ENCODE results near the gene CCDC178. TPM values are rescaled to one million over a fixed set of nuclear protein-coding genes. Genes with fewer than 3 reads are reported as not detected.

The CCDC178 gene
- total and polyA plus RNA-seq, 2 donors (not counting 3 experiments of a cell fraction or from before 2014, with no cell fraction given), result 0.80 to 1.6 TPM

DNA sequence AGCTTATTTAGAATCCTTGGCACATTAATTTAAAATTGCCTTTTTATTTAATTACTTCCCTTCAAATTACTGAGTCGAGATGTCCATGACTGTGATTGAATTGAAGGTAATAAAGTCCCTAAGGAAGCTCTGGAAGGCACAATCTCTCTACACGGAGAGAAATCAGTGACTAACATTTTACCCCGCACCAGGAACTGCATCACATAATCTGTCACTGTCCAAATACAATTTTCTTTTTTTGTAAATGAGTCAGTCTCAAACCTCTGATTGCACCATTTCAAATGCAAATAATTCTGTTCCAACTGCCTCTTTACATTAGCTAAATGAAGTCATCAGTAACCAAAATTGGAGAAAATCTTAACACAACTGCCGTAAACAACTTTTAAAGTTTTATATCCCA is 311.9 kb downstream of the CCDC178 start:
- H3K9me3 ChIP-seq (replicated peaks; ENCODE audit: control insufficient read depth, insufficient read depth, low read length), result no peaks in the 10 kb centered on the region
- DNase-seq (ENCODE audit: low read depth, low spot score) (peak; percentile 22), FAIRE-seq (peak; percentile 54)
- no peak overlapping the region for H3K9ac ChIP-seq (replicated peaks; ENCODE audit: extremely low read depth, insufficient read depth, low read length)
- no peak overlapping the region for H3K27ac ChIP-seq (ENCODE audit: insufficient read depth, low read depth, low read length)
- H3K4me3 ChIP-seq (replicated peaks in 1 of 3; ENCODE audit: insufficient read depth in 1 of 3, low read depth in 1 of 3, low read length in 3 of 3), result no peak overlapping the region
- H2AFZ ChIP-seq (ENCODE audit: low read depth, low read length), result no peak overlapping the region
- dilution Hi-C loops (cut with MboI; ENCODE audit: extremely low pct_ligation_motif_present, low sequenced_read_pairs), result no loop called here
- ChIA-PET POLR2A (no interaction called here), CTCF (no interaction called here)
- H3K4me2 ChIP-seq (ENCODE audit: insufficient read depth, low read length), result no peak overlapping the region
- no peaks in the 10 kb centered on the region for H4K20me1 ChIP-seq (replicated peaks; ENCODE audit: control insufficient read depth, extremely low read depth, insufficient read depth, low read length)
- no peaks in the 10 kb centered on the region for H3K4me1 ChIP-seq (ENCODE audit: control insufficient read depth, extremely low read depth, insufficient read depth, low read length)
- intact Hi-C loops (cut with micrococcal nuclease), result no loop called here
- H3K79me2 ChIP-seq (ENCODE audit: control insufficient read depth, insufficient read depth, low read length), result no peaks in the 10 kb centered on the region
- TF ChIP-seq EZH2 (IDR thresholded peaks at IDR 0.05; ENCODE audit: borderline replicate concordance, low read depth, low read length, severe bottlenecking) (no peak), FOS (IDR thresholded peaks at IDR 0.05; ENCODE audit: borderline replicate concordance, insufficient read depth, low read length) (no peak), MYC (IDR thresholded peaks at IDR 0.05; ENCODE audit: low read depth, low read length) (no peak), GATA2 (IDR thresholded peaks at IDR 0.05; ENCODE audit: insufficient read depth, insufficient read length, low read depth, low read length) (no peak), POLR2A (IDR thresholded peaks at IDR 0.05; ENCODE audit: low read depth, low read length) (no peak)
- TF ChIP-seq, protein P1, sequence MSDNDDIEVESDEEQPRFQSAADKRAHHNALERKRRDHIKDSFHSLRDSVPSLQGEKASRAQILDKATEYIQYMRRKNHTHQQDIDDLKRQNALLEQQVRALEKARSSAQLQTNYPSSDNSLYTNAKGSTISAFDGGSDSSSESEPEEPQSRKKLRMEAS (IDR thresholded peaks at IDR 0.05; ENCODE audit: insufficient read depth, insufficient read length), result no peak
- TF ChIP-seq, protein P2, sequence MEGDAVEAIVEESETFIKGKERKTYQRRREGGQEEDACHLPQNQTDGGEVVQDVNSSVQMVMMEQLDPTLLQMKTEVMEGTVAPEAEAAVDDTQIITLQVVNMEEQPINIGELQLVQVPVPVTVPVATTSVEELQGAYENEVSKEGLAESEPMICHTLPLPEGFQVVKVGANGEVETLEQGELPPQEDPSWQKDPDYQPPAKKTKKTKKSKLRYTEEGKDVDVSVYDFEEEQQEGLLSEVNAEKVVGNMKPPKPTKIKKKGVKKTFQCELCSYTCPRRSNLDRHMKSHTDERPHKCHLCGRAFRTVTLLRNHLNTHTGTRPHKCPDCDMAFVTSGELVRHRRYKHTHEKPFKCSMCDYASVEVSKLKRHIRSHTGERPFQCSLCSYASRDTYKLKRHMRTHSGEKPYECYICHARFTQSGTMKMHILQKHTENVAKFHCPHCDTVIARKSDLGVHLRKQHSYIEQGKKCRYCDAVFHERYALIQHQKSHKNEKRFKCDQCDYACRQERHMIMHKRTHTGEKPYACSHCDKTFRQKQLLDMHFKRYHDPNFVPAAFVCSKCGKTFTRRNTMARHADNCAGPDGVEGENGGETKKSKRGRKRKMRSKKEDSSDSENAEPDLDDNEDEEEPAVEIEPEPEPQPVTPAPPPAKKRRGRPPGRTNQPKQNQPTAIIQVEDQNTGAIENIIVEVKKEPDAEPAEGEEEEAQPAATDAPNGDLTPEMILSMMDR (IDR thresholded peaks at IDR 0.05; ENCODE audit: extremely low read depth in 1 of 2, insufficient read depth in 1 of 2, low read depth in 1 of 2, low read length in 2 of 2), result no peak
- no peaks in the 10 kb centered on the region for H3K9me1 ChIP-seq (replicated peaks; ENCODE audit: control insufficient read depth, extremely low read depth, insufficient read depth, low read length)
- H3K36me3 ChIP-seq (ENCODE audit: control insufficient read depth in 2 of 2, extremely low read depth in 1 of 2, insufficient read depth in 2 of 2, low read length in 2 of 2), result no peaks in the 10 kb centered on the region
- no peaks in the 10 kb centered on the region for H3K27me3 ChIP-seq (ENCODE audit: control insufficient read depth in 2 of 2, insufficient read depth in 2 of 2, low read length in 2 of 2)
- no TSS peak for BruUV-seq (replicated peaks)
